Measurements from ENCODE around the gene GALNT18. TPM values are rescaled to one million over a fixed set of nuclear protein-coding genes. Genes with fewer than 3 reads are reported as not detected.

The GALNT18 gene
- total and polyA plus RNA-seq, 2 experiments from 2014 or later, result 4.3 to 10.8 TPM

DNA sequence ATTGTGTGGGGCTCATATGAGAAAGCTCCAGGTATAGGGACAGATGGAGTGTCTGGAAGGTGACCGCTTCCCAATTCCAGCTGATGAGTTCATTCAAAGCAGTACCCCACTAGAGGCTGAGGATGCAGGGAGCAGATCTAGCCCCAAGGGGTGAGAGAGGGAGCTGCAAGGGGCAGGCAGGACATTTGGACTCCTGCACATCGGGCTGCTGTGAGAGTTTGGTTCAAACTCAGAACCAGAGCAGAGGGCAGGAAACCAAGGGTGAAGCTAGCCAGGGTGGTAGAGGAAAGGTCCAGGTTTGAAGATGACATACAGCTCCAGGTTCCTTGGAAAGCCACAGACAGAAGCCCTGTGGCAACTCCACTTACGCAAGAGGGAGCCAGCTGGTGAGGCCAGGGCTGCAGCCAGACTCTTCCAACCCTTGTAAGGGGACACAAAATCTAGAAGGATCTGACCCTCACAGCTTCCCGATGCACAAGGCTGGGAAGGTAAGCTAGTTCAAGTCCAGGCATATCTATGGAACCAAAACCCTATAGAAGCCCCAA is 270.7 kb downstream of the GALNT18 start (continued):
- TF ChIP-seq, protein P1, sequence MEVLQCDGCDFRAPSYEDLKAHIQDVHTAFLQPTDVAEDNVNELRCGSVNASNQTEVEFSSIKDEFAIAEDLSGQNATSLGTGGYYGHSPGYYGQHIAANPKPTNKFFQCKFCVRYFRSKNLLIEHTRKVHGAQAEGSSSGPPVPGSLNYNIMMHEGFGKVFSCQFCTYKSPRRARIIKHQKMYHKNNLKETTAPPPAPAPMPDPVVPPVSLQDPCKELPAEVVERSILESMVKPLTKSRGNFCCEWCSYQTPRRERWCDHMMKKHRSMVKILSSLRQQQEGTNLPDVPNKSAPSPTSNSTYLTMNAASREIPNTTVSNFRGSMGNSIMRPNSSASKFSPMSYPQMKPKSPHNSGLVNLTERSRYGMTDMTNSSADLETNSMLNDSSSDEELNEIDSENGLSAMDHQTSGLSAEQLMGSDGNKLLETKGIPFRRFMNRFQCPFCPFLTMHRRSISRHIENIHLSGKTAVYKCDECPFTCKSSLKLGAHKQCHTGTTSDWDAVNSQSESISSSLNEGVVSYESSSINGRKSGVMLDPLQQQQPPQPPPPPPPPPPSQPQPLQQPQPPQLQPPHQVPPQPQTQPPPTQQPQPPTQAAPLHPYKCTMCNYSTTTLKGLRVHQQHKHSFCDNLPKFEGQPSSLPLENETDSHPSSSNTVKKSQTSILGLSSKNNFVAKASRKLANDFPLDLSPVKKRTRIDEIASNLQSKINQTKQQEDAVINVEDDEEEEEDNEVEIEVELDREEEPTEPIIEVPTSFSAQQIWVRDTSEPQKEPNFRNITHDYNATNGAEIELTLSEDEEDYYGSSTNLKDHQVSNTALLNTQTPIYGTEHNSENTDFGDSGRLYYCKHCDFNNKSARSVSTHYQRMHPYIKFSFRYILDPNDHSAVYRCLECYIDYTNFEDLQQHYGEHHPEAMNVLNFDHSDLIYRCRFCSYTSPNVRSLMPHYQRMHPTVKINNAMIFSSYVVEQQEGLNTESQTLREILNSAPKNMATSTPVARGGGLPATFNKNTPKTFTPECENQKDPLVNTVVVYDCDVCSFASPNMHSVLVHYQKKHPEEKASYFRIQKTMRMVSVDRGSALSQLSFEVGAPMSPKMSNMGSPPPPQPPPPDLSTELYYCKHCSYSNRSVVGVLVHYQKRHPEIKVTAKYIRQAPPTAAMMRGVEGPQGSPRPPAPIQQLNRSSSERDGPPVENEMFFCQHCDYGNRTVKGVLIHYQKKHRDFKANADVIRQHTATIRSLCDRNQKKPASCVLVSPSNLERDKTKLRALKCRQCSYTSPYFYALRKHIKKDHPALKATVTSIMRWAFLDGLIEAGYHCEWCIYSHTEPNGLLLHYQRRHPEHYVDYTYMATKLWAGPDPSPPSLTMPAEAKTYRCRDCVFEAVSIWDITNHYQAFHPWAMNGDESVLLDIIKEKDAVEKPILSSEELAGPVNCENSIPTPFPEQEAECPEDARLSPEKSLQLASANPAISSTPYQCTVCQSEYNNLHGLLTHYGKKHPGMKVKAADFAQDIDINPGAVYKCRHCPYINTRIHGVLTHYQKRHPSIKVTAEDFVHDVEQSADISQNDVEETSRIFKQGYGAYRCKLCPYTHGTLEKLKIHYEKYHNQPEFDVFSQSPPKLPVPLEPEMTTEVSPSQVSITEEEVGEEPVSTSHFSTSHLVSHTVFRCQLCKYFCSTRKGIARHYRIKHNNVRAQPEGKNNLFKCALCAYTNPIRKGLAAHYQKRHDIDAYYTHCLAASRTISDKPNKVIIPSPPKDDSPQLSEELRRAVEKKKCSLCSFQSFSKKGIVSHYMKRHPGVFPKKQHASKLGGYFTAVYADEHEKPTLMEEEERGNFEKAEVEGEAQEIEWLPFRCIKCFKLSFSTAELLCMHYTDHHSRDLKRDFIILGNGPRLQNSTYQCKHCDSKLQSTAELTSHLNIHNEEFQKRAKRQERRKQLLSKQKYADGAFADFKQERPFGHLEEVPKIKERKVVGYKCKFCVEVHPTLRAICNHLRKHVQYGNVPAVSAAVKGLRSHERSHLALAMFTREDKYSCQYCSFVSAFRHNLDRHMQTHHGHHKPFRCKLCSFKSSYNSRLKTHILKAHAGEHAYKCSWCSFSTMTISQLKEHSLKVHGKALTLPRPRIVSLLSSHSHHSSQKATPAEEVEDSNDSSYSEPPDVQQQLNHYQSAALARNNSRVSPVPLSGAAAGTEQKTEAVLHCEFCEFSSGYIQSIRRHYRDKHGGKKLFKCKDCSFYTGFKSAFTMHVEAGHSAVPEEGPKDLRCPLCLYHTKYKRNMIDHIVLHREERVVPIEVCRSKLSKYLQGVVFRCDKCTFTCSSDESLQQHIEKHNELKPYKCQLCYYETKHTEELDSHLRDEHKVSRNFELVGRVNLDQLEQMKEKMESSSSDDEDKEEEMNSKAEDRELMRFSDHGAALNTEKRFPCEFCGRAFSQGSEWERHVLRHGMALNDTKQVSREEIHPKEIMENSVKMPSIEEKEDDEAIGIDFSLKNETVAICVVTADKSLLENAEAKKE (CRISPR knock-in tag; IDR thresholded peaks at IDR 0.05), result no peak
- TF ChIP-seq STAT1 (IDR thresholded peaks at IDR 0.05; ENCODE audit: unreplicated experiment) (no peak), ZNF331 (CRISPR knock-in tag; IDR thresholded peaks at IDR 0.05; ENCODE audit: low read depth) (no peak)
- TF ChIP-seq, protein P2, sequence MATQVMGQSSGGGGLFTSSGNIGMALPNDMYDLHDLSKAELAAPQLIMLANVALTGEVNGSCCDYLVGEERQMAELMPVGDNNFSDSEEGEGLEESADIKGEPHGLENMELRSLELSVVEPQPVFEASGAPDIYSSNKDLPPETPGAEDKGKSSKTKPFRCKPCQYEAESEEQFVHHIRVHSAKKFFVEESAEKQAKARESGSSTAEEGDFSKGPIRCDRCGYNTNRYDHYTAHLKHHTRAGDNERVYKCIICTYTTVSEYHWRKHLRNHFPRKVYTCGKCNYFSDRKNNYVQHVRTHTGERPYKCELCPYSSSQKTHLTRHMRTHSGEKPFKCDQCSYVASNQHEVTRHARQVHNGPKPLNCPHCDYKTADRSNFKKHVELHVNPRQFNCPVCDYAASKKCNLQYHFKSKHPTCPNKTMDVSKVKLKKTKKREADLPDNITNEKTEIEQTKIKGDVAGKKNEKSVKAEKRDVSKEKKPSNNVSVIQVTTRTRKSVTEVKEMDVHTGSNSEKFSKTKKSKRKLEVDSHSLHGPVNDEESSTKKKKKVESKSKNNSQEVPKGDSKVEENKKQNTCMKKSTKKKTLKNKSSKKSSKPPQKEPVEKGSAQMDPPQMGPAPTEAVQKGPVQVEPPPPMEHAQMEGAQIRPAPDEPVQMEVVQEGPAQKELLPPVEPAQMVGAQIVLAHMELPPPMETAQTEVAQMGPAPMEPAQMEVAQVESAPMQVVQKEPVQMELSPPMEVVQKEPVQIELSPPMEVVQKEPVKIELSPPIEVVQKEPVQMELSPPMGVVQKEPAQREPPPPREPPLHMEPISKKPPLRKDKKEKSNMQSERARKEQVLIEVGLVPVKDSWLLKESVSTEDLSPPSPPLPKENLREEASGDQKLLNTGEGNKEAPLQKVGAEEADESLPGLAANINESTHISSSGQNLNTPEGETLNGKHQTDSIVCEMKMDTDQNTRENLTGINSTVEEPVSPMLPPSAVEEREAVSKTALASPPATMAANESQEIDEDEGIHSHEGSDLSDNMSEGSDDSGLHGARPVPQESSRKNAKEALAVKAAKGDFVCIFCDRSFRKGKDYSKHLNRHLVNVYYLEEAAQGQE (IDR thresholded peaks at IDR 0.05; ENCODE audit: unreplicated experiment), result no peak

DNA sequence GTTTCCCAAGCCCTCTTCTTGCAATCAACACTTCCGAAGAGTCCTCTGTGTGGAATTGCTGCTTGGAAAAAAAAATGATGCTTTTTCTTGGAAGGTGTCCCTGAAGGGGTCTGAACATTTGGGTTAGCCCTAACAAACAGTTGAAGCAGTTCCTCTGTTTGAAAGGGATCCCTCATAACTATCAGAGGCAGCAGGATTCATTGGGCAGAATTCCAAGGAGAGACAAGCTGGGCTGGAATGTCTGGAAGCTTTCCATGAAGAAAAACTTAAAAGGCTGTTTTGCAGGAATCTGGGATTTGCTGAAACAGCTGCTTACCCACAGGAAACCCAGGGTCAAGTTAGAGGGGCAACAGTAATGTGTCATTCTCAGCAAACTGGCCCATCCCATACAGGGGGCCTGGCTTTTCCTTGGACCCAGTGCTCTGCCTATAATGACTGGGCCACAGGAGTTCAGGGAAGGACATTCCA is 271.9 kb downstream of the GALNT18 start:
- Mint-ChIP-seq H3K4me3 (no peak overlapping the region), H3K36me3 (ENCODE audit: low read depth) (no peaks in the 10 kb centered on the region), H3K4me1 (peaks cover 8% of the 10 kb centered on the region; the same call in 2 of the 3 replicates), H3K27ac (no peak overlapping the region), H3K27me3 (ENCODE audit: insufficient read depth, low read depth, poor library complexity) (peaks cover 3% of the 10 kb centered on the region), H3K9me3 (no peaks in the 10 kb centered on the region; the same call in 2 of the 3 replicates)
- H3K27me3 ChIP-seq (ENCODE audit: insufficient read depth), result no peaks in the 10 kb centered on the region
- no peaks in the 10 kb centered on the region for H3K79me2 ChIP-seq (replicated peaks; ENCODE audit: insufficient read depth)
- DNase-seq (ENCODE audit: low spot score) (no peak), ATAC-seq (no peak)
- H3K27ac ChIP-seq (ENCODE audit: low read depth), result no peak overlapping the region
- H3K4me1 ChIP-seq (ENCODE audit: insufficient read depth), result no peaks in the 10 kb centered on the region
- H3K9me2 ChIP-seq (ENCODE audit: insufficient read depth), result 0 out of 2 replicates have a peak, but pooled peaks cover 6% of the 10 kb centered on the region
- no peak overlapping the region for H3K4me3 ChIP-seq
- H2AFZ ChIP-seq, result no peak overlapping the region
- H3K4me2 ChIP-seq, result no peak overlapping the region
- H4K20me1 ChIP-seq (replicated peaks; ENCODE audit: insufficient read depth), result no peaks in the 10 kb centered on the region
- no peaks in the 10 kb centered on the region for H3K36me3 ChIP-seq (ENCODE audit: insufficient read depth)
- H3F3A ChIP-seq (replicated peaks; ENCODE audit: low read depth), result no peaks in the 10 kb centered on the region
- TF ChIP-seq POLR2AphosphoS5 (IDR thresholded peaks at IDR 0.05; ENCODE audit: low read depth), result no peak
- TF ChIP-seq EZH2 (IDR thresholded peaks at IDR 0.05; ENCODE audit: low read depth, unreplicated experiment), result no peak
- TF ChIP-seq STAT1 (IDR thresholded peaks at IDR 0.05; ENCODE audit: unreplicated experiment), result no peak
- no peak for TF ChIP-seq JUNB (IDR thresholded peaks at IDR 0.05; ENCODE audit: unreplicated experiment)
- TF ChIP-seq CREB1 (CRISPR knock-in tag; IDR thresholded peaks at IDR 0.05; ENCODE audit: low read depth), result no peak
- TF ChIP-seq ZNF114 (CRISPR knock-in tag; IDR thresholded peaks at IDR 0.05), result no peak
- no peak for TF ChIP-seq EZH2phosphoT487 (IDR thresholded peaks at IDR 0.05; ENCODE audit: unreplicated experiment)
- TF ChIP-seq NANOG (IDR thresholded peaks at IDR 0.05; ENCODE audit: borderline replicate concordance), result no peak
- TF ChIP-seq, protein P3, sequence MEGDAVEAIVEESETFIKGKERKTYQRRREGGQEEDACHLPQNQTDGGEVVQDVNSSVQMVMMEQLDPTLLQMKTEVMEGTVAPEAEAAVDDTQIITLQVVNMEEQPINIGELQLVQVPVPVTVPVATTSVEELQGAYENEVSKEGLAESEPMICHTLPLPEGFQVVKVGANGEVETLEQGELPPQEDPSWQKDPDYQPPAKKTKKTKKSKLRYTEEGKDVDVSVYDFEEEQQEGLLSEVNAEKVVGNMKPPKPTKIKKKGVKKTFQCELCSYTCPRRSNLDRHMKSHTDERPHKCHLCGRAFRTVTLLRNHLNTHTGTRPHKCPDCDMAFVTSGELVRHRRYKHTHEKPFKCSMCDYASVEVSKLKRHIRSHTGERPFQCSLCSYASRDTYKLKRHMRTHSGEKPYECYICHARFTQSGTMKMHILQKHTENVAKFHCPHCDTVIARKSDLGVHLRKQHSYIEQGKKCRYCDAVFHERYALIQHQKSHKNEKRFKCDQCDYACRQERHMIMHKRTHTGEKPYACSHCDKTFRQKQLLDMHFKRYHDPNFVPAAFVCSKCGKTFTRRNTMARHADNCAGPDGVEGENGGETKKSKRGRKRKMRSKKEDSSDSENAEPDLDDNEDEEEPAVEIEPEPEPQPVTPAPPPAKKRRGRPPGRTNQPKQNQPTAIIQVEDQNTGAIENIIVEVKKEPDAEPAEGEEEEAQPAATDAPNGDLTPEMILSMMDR (conservative IDR thresholded peaks at IDR 0.05; ENCODE audit: low read depth in 2 of 2), result no peak
